Activated CD4-positive, alpha-beta T cell treated with anti-CD3 and anti-CD28 coated beads for 4 hours (primary cell): ENCODE data around the gene CKMT2.

Experiments
- DNase-seq, 2 donors: peaks; one replicate each; pipeline ENCODE4 v3.0.0-alpha.2; 2020

The CKMT2 gene

DNA sequence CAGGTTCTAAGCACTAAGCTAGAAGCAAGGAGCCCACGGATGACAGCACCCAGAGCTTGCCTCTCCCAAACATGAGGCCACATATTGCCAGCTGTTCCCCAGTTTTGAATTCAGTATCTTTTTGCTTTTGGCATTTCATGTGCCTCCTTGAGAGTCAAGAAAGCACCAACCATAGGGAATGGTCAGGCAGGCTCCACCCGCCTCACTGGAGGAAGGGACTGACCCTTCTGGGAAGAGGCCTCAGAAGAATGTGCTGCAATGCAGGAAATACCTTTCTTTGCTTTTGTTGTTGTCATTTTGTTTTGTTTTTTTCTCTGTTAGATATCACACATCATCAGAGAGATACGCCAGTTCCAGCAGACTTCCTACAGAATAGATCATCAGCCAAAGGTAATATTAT, 13.7 kb upstream of the CKMT2 start:
- no peak for DNase-seq

DNA sequence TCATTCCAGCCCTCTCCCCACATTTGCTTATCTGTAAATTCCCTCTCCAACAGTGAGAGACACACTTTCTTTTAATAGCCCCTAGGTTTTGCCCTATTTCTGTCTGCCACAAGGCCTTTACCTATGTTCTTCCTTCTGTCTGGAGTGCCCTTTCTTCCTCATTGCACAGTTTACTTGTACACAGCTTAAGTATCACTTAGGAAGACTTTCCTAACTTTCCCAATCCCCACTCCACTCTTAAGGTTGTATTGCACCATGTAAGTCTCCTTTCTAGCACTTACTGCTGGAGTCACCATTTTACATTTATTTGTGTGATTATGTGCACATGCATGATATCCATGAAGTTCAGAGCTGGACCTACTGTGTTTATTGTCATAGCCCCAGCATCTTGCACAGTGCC, 10.8 kb upstream of the CKMT2 start:
- no peak for DNase-seq

DNA sequence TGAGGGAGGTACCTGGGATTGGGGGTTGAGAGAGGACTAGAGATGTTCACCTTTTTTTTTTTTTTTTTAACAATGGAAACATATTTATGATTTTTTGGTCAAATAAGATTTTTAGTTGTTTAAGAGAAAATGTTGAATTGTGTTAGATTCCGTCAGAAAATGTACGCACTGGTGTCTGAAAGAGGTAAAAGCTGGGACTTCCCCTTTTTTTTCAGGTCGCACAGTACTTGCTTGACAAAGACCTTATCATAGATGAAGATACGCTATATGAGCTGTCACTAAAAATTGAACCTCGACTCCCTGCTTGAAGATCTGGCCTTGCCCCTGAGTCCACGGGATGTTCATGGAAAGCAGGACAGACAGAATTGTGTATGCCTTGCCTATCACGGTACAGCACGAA, 7.7 kb upstream of the CKMT2 start:
- DNase-seq = no peak

DNA sequence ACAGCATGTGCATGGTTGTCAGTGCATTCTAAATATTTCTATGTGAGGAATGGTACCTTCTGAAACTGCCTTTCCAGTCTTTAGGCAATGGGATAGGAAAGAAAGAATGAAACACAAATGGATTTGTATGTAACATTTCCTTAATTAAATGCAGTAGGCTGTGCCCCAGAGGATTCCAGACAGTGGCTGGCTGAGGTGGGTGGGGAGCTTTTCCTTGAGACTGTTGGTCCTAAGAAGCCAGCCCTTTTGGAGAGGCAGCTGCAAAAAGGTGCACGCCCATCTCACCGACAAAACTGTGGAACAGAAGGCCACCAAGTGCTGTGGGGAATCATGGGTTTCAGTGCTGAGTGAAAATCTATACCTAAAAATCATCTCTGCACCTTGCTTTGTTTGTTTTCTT, 6.8 kb upstream of the CKMT2 start:
- no peak for DNase-seq

DNA sequence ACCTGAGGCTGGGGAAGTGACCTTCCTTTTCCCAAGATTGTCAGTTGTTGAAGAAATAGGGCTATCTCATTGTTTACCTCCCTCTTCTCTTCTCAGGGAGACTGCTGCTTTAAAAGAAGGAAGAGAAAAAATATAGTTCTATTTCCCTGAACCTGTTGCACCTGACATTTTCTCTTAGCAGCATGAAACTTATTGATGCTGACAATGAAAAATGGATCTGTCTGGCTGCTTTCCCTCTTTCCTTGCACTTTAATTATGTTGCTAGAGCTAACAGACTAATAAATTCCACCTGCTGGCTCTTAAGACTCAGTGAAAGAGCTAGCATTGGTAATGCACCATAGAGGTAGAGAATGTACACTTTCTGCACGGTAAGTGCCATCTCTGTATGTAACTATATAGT, 6.2 kb upstream of the CKMT2 start:
- DNase-seq = no peak

DNA sequence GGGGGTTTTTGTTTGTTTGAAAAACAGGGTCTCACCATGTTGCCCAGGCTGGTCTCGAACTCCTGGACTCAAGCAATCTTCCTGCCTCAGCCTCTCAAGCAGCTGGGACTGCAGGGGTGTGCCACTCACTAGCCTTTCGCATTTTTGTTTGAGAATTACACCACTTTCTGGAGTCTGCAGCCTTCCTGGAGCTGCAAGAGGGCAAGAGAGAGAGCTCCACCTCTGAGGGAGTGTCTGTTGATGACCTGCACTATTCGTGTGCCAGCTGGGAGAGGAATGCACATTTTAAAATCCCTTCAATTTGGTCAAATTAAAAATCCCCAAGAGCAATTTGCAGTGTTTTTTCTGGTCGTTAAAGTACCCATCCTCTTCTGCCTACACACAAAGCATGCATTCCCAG, 5.0 kb upstream of the CKMT2 start:
- no peak for DNase-seq

DNA sequence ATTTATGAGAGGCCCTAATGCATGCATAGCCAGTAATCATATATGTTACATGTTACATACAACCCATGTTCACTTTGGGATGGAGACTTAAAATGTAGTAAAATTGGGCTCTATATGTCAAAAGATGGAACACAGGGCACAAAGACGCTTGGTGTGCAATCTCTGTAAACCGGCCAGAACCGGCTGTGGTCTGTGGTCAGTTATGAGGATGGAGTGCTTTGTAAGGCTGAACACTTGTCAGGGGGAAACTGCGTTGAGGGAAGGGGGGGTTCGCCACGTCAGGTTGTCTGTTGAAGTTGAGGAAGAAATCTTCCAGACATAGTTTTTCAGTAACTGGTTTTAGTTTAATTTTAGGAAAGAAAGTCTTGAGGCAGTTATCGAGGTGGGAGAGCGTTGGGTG, 2.7 kb upstream of the CKMT2 start:
- DNase-seq = no peak

DNA sequence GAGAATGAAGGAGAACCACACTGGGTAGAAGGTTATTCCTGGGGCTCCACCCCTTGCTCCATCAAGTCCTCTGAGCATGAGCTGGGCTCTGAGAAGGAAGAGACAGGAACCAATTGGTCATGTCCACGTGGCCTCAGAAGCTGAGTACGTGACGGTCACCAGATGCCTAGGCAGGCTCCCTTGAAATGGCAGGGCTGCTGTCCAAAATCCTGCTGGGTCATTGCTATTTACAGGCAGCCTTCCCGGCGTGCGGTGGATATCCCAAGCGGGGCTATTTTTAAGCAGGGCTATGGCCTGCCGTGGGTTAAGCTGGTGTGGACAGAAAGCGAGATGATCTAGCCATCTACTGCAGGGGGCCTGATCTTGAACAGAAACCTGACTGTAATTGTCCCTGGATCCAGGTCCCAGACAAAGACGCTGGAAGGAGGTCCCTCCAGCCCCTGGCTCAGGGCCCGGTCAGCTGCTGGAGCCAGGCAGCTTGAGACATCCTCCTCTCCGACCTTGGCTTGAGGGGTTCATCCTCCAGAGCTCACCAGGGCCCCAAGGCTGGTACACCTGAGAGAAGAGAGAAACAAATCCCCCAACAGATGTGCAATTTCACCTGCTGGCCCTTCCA, 550 bp upstream of the CKMT2 start:
- DNase-seq = no peak

DNA sequence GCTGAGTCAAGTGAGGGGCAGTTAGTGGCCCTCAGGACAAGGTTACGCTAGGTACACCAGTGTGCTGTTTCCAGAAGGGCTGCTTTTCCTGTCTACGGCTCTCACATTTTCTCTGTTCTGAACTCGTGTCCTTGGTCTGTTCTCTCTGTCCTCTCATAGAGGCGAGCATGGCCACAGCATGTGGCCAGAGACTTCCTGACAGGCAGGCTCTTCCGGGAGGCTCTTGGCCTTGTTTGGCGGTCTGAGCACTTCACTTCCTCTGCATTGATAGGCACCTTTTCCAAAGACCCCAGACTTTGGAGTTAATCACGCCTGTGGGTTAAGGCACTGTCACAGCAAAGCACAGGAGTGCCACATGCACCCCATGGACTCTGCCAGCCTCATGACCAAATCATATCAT, 1.2 kb downstream of the CKMT2 start:
- DNase-seq = no peak

DNA sequence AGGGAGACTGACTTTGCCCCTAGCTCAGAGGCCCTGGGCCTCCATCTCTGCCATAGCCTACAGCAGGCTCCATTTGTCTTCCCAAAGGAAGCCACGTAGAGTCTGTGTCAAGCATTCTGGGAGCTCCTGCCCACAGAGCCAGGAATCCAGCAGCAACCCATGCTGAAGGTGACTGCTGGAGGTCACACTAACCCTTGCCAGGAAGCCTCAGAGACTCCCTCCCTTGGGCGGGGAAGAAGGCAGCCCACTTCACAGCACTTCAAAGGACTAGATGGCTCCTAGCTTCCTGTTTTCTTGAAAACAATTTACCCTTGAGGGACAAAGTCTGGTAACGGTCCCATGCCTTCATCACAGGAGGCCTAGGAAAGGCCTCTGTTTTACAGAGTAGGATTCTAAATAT, 1.7 kb downstream of the CKMT2 start:
- no peak for DNase-seq

DNA sequence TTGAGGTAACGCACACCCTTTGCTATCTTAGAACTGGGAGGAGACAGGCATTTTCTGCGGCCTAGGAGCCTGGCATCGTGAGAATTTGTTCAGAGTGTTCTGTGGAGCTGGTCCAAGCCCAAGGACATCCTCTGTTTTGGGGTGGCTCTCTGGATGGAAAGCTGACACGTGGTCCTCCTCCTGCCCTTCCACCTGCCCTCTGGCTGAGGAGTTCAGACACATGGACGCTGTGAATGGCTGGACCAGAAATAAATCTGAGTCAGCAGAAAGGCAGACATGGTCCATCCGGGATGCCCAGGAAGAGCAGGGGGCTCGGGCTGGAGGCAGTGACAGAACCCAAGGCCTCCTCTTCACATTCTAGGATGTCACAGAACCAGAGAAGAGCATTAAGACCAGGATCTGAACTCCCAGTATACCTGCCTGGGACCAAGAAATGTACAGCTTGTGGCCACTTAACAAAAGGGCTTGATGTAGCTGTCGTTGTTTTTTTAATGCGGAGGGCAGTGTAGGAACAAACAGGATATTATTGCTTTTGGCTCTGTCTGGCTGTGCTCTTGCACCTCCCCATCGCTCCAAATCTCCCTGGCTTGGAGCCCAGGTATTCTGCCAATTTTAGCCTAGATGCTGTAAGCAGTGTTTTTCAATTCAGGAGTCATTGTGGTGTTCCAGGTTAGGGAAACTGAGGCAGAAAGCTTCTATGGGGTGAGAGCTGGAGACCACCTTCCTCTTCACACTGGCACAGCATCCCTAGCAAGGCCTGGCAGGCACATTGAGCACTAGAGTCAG, 2.4 kb downstream of the CKMT2 start:
- DNase-seq = no peak

DNA sequence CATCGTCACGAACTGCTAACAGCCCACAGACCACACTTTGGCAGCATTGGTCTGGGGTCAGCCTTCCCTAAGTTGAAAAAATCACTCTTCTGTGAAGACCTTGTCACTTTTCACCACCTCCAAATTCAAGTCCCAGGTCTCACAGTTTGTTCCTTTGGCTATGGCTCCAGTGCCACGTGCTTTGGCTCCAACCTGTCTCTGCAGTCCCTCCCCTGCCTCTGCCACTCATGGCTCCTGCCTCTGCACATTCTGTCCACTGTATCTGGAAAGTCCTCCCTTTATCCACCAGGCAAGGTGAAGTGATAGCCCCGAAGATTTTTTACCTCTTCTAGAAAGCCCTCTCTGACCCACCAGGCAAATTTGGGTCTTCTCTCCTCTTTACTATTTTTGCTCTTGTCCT, 5.3 kb downstream of the CKMT2 start:
- no peak for DNase-seq

DNA sequence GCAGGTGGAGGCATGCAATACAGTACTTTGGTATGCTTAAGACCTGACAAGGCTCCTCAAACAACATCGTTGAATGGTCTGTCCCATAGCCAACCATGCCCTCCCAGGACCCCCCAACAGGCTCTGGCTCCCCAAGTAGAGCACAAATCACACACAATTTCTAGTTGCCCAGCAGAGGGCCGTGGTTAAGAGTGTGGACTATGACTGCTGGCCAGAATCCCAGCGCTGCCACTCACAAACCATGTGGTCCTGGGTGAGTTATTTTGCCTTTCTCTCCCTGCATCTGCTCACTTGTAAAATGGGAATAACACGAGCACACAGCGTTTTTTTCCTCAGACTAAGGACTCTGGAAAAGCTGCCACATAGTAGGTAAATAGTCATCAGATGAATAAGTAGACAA, 6.5 kb downstream of the CKMT2 start:
- DNase-seq = no peak

DNA sequence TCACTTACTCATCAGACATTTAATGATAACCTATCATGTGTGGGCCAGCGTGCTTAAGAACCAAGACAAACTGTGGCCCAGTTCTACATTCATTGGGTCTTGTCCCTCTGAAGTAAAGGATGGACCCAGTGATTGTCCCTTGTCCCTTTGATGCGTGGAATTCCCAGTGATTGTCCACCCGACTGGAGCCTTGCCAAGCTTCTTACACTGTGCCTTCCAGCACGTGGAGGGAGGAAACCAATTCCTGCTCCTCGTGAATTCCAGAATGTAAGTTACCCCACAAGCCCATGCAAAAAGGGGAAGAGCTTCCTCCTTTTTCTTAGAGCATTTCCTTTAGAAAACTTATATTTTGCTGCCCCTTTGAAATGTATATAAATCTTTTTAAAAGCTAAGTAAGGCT, 7.9 kb downstream of the CKMT2 start:
- no peak for DNase-seq

DNA sequence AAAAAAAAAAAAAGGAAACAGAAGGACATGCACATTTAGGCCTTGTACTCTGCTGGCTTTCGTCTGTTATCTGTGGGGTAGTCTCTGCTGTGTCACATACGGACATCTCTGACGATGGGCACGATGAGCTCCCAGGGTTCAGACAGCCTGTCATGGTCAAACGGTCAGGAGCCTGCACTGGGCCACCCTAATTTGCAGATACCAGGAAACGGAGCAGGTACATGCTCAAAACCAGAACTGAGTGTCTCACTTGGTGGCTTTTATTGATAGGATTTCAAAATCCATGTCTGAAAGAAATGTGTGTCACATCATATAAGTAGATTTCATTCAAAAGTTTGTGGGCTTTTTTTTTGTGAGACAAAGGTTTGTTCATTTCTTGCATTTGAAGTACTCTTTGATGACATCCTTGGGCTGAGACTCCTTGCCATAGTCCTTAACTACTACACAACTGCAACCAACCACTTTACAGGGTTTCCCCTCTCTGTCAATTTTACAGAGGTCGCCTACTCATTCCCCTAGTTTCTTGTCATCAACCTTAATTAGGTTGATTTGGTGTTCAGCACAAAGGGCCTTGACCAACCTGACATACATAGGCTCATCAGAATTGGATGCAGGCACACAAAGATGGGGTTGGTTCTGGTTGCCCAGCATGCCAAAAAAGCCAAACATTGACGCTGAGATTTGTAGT, 9.0 kb downstream of the CKMT2 start:
- DNase-seq = no peak

DNA sequence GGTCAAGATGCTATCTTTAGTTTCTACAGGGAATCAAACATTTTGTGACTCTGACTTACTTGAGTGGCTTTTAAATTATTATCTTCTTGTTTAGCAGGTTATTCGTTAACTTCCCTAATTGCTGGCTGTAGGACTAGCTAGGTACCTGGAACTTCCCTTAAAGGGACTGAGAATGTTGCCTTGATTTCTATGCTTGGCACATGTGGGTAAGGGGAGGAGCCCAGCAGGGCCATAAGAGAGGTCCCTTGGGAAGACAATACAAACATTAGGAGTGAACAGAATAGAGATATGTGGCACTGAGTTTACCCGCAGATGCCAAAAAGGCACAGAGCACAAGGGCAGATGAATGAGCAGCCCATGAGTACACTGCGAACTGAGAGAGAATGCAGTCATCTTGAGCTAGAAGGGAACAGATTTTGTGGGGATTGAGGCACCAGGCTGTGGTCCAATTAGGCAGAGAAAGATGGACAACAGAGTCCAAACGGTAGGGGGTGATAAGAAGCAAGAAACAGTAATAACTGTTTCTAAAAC, 9.8 kb downstream of the CKMT2 start:
- no peak for DNase-seq

DNA sequence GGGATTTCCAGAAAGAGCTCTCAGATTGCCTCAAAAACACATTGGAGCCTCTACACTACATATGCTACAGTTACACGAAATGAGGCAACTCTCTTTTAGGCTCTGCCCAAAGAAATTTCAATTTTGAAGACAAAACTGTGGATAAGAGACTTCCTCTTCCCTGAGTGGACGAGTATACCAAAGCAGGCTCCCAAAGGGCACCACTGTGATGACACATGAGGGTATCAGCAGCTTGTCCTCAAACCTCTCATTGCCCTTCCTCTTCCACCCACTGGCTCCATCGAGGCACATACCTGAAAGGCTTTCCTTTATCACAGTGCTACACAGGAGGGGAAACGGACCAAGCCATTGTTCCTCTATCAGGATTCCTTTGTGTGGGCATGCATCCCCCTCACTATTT, 11.3 kb downstream of the CKMT2 start:
- no peak for DNase-seq

DNA sequence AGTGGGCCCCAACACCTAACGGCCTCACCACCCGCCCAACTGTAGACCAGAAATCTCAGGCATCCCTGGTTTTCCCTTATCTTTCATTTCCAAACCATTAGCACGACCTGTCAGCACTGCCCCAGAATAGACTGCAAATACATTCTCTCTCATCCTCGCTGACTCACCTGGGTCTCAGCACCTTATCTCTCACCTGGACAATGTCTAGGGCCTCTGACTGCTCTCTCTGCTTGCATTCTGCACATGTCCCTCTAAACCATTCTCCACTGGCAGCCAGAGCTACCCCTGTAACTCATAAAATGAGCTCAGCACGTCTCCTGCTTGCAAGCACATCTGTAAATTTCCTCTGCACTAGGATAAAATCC, 12.7 kb downstream of the CKMT2 start:
- DNase-seq = no peak

DNA sequence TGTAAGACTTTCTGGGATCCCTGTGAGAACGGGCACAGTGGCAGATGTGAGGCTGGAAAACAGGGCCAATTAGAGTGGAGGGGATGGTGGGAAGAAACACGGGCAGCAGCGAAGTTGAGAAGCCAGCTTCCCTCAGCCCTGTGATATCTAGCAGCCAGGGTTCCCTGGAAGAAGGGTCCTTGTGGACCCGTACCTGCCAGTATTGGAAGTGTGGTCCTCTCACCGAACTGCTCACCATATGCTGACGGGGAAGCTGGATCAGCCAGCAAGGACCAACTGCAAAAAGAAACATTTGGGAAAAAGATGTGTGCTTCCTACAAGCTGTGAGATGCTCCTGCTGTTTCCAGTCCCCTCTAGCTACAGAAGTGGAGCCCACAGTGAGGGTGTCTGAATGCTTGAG, 13.6 kb downstream of the CKMT2 start:
- DNase-seq = no peak

DNA sequence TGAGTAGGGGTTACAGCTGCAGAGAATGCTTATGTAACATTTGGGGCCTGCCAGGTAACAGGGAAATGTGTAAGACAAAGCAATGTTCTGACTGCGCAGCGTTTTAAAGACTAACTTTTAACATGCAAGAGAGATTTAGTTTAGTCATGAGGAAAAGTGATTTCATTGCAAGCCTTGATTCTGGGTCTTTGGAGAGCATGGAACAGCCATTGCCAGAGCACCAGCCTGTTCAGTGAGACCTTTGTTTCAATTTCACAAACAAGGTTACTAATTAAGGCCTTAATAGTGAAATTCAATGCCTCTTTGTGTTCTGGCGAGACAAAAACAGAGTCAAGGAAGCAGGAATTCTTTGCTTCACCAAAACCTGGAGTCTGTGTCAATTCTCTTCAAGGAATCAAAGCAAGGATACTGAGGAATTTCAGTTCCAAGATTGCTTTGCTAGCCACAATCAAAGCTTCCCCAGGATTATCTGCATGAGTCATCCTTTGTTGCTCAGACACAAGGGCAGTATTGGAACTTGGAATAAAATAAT, 14.4 kb downstream of the CKMT2 start:
- DNase-seq = no peak

DNA sequence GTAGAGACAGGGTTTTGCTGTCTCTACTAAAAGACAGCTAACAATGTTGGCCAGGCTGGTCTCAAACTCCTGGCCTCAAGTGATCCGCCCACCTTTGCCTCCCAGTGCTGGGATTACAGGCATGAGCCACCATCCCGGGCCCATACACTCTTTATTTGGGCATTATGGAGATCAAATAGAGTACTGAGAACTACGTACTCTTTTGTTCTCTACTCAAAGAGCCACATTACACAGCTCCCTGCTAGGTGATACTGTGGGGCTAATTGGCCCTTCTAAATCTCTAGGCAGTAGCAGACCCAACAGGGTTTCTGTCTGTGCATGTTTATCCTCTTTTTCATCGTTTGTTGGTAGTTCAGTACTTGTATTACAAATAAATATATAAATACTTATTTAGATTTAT, 16.1 kb downstream of the CKMT2 start:
- no peak for DNase-seq

DNA sequence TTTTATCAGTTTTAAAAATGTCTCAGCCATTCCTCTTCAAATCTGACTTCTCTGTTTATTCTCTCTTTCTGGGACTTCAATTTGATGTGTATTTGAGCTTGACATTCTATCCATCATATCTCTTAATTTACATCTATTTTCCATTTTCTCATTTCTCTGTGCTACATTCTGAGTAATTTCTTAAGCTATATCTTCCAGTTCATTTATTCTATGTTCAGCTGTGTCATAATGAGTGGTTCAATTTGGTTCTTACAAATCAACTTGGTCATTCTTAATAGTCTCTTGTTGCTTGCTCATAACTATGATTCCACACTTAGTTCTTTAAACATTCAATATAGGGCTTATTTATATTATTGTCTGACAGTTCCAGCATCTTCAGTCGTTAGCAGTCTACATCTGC, 16.9 kb downstream of the CKMT2 start:
- DNase-seq = no peak

DNA sequence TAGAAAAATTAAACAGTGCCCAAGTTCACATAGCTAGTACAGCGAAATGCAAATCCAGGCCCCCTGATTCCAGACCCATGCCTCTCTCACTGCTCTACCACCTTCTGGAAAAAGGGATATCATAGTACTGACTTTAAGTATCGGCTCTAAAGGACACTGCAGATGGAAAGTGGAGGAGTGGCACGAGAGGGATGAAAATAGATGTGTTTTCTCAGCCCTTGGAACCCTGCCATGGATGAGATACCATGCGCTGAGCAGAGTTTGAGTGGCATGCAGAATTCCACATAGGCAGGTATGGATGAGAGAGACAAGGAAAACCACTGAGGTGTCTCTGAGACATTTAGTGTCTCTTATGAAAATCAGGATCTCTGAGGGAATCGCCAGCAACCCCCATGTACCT, 18.8 kb downstream of the CKMT2 start:
- DNase-seq = no peak

DNA sequence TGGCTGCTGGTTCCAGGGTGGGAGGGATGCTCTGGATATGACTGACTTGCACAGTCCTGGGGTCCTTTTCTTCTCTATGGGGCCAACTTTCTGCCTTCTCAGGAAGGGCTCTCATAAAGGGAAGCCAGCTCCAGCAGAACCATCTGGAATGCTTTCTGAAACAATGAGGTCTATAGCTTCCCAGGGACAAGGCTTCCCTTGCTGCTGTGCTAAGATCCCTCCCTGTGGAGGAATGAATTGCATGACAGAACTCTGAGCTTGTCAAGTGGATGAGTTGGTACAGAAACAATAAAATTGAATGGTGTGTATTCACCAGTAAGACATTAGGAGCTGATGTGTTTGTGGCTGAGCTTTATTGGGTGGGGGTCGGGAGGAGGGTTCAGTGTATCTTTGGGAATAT, 19.8 kb downstream of the CKMT2 start:
- no peak for DNase-seq
